ENCODE results near the gene SLC27A5. TPM values are rescaled to one million over a fixed set of nuclear protein-coding genes. Genes with fewer than 3 reads are reported as not detected.

The SLC27A5 gene
- total and polyA plus RNA-seq, 2 of the 13 experiments (the other 11 are each of a cell fraction or from before 2014, with no cell fraction given) = 30.3 to 40.2 TPM

- TF ChIP-seq ZNF317 (CRISPR knock-in tag; IDR thresholded peaks at IDR 0.05) (no peak), RFX3 (CRISPR knock-in tag; IDR thresholded peaks at IDR 0.05) (no peak), ETV6 (CRISPR knock-in tag; conservative IDR thresholded peaks at IDR 0.05) (no peak), ZNF841 (CRISPR knock-in tag; IDR thresholded peaks at IDR 0.05; ENCODE audit: borderline replicate concordance) (no peak), KLF12 (CRISPR knock-in tag; IDR thresholded peaks at IDR 0.05; ENCODE audit: borderline replicate concordance) (no peak), ZSCAN9 (CRISPR knock-in tag; IDR thresholded peaks at IDR 0.05; ENCODE audit: borderline replicate concordance) (no peak)
These were observed 39.3 kb upstream of the SLC27A5 start (continued) for GRCh38 chr19:58551123-58551497.

DNA sequence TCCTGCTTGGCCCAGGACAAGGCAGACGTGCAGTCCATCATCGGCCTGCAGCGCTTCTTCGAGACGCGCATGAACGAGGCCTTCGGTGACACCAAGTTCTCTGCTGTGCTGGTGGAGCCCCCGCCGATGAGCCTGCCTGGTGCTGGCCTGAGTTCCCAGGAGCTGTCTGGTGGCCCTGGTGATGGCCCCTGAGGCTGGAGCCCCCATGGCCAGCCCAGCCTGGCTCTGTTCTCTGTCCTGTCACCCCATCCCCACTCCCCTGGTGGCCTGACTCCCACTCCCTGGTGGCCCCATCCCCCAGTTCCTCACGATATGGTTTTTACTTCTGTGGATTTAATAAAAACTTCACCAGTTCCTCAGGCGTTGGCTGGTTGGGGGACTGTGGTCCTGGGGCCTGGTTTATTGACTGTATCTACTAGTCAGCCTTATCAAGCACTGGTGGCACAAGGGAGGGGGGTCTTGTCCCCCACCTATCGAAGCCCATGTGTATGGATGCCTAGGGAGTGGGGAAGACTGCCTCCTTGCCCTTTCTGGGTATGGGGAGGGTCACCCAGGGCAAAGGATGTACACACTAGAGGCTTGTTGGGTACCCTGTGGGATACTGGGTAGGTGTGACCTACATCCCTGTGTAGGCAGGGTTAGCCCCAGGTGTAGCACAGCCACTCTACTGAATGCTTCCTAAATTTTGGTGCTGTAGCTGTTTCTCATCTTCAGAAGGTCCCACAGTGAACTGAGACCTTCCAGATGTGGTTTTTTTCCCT is 38.8 kb upstream of the SLC27A5 start:
- 98% methylated on average over 5 of the region's 13 CpGs for WGBS (ENCODE audit: low lambda C conversion rate)
- Histone ChIP-seq H3K36me3 (replicated peaks in 1 of 2; ENCODE audit: control insufficient read depth in 1 of 2, insufficient read depth in 2 of 2, low read length in 2 of 2) (peaks cover 36 to 69% of the 10 kb centered on the region in 2 experiments), H3K9ac (ENCODE audit: insufficient read depth, low read depth, low read length) (no peak overlapping the region), H3K27ac (ENCODE audit: extremely low read length, insufficient read depth, low read length) (no peak overlapping the region), H3K27me3 (ENCODE audit: control insufficient read depth in 1 of 2, insufficient read depth in 2 of 2, low read length in 2 of 2) (no peaks in the 10 kb centered on the region; a peak in 1 of 5 replicates), H3K9me3 (ENCODE audit: low read length) (no peaks in the 10 kb centered on the region), H3K4me1 (ENCODE audit: insufficient read depth, low read length) (peaks cover 38% of the 10 kb centered on the region), H2AFZ (ENCODE audit: low read length) (no peak overlapping the region), H4K20me1 (ENCODE audit: insufficient read depth, low read length) (peaks cover 41% of the 10 kb centered on the region), H3K4me3 (replicated peaks in 1 of 3; ENCODE audit: insufficient read depth in 1 of 3, low read depth in 2 of 3, low read length in 3 of 3) (no peak overlapping the region), H3K79me2 (ENCODE audit: insufficient read depth, low read length) (peaks cover 31% of the 10 kb centered on the region), H3K4me2 (ENCODE audit: low read depth, low read length) (no peak overlapping the region)
- FAIRE-seq = no peak
- DNase-seq (ENCODE audit: low spot score) = no peak
- BruUV-seq (replicated peaks) = no TSS peak
- ChIA-PET CTCF (ENCODE audit: low intra/inter-chr PET ratio, low total read pairs) (no interaction called here), POLR2A (interaction anchor here (0.6 to 2.5 kb wide), 3 partner anchors 9 to 37 kb away, joined by 3 to 8 read pairs (median 4); no protein-coding TSS in a partner anchor)
- intact Hi-C loops (cut with micrococcal nuclease; ENCODE audit: unreplicated experiment) = no loop called here
- no peak for ATAC-seq
- TF ChIP-seq KDM3A (CRISPR knock-in tag; IDR thresholded peaks at IDR 0.05; ENCODE audit: low read depth) = no peak
- TF ChIP-seq, protein P1, sequence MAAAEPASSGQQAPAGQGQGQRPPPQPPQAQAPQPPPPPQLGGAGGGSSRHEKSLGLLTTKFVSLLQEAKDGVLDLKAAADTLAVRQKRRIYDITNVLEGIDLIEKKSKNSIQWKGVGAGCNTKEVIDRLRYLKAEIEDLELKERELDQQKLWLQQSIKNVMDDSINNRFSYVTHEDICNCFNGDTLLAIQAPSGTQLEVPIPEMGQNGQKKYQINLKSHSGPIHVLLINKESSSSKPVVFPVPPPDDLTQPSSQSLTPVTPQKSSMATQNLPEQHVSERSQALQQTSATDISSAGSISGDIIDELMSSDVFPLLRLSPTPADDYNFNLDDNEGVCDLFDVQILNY (CRISPR knock-in tag; conservative IDR thresholded peaks at IDR 0.05) = no peak
- peak; percentile 74 for TF ChIP-seq RBFOX2 (IDR thresholded peaks at IDR 0.05; ENCODE audit: low read depth, low read length)
- 0 out of 2 replicates have a peak, but pooled peaks have one; percentile 15 for TF ChIP-seq POLR2G (IDR thresholded peaks at IDR 0.05; ENCODE audit: low read depth, low read length)
- TF ChIP-seq PRDM4 (CRISPR knock-in tag; IDR thresholded peaks at IDR 0.05; ENCODE audit: borderline replicate concordance) = no peak
- TF ChIP-seq TBX2 (CRISPR knock-in tag; IDR thresholded peaks at IDR 0.05; ENCODE audit: borderline replicate concordance) = no peak
- TF ChIP-seq AGO2 (optimal IDR thresholded peaks at IDR 0.05; ENCODE audit: low read depth, low read length) = peak; percentile 79
- TF ChIP-seq ZSCAN12 (CRISPR knock-in tag; IDR thresholded peaks at IDR 0.05) = no peak
- peak in 1 of 2 experiments; percentile 33; a peak in 2 of 4 replicates for TF ChIP-seq POLR2A (IDR thresholded peaks at IDR 0.05; ENCODE audit: insufficient read depth in 1 of 2, low read depth in 2 of 2, low read length in 2 of 2)
- peak; percentile 89 for TF ChIP-seq RBM22 (optimal IDR thresholded peaks at IDR 0.05; ENCODE audit: low read length)
- in situ Hi-C loops (cut with HindIII; ENCODE audit: extremely low pct_ligation_motif_present, low pct_unique_long_range_greater_than_20kb) = no loop called here

Data from HepG2 (cell line).